HFFc6 (cell line): Measurements from ENCODE around the gene RAB3GAP1. TPM values are rescaled to one million over a fixed set of nuclear protein-coding genes. Genes with fewer than 3 reads are reported as not detected.

Experiments used
- DNase-seq: peaks from one replicate; pipeline ENCODE4 v3.0.0-alpha.2; 2018
- H3K27ac Mint-ChIP-seq: 2 replicates; pipeline ENCODE4 v1.8.0; 2020; ENCODE audit warnings: mild to moderate bottlenecking, mixed read lengths
- H3K27me3 Mint-ChIP-seq: 2 replicates; pipeline ENCODE4 v1.8.0; 2021; ENCODE audit warnings: mild to moderate bottlenecking, moderate library complexity, mixed read lengths; ENCODE audit not compliant: insufficient read depth
- H3K36me3 Mint-ChIP-seq: 2 replicates; pipeline ENCODE4 v1.8.0; 2021; ENCODE audit warnings: low read depth, mixed read lengths
- H3K4me1 Mint-ChIP-seq: 2 replicates; pipeline ENCODE4 v1.8.0; 2020; ENCODE audit warnings: low read depth, mixed read lengths
- H3K4me3 Mint-ChIP-seq: 2 replicates; pipeline ENCODE4 v1.8.0; 2020; ENCODE audit warnings: mild to moderate bottlenecking, moderate library complexity, mixed read lengths
- H3K9me3 Mint-ChIP-seq: 2 replicates; pipeline ENCODE4 v1.8.0; 2020; ENCODE audit warnings: mild to moderate bottlenecking, mixed read lengths
- CTCF ChIP-seq: fragments of 200-600 bp; sonication (generic); IDR thresholded peaks from 2 replicates; pipeline ENCODE4 v1.5.0; 2021; ENCODE audit warnings: antibody characterized with exemption, mild to moderate bottlenecking
- total RNA-seq, 6 experiments: library from RNA; stranded (reverse); fragmentation: NEBNext Ultra II Directional; extraction: Animal tissue kit (Norgen Biotek cat#: 25700); gene quantifications; 2 replicates in 1 of 6; 3 replicates in 5 of 6; pipeline ENCODE4 v1.2.3, GENCODE V29; 2021

Gene RAB3GAP1
- total RNA-seq, 6 experiments from 2014 or later = 52.6 to 61.2 (median 59.1) TPM

GRCh38 chr2:135048122-135048521 lies 4.0 kb upstream of the RAB3GAP1 start:
- Mint-ChIP-seq H3K27me3 (peaks cover 4% of the 10 kb centered on the region; the same call in 1 of the 2 replicates), H3K4me3 (no peak overlapping the region), H3K36me3 (peaks cover 9% of the 10 kb centered on the region), H3K27ac (no peak overlapping the region), H3K4me1 (peaks cover 6% of the 10 kb centered on the region), H3K9me3 (no peaks in the 10 kb centered on the region)
- DNase-seq = no peak
- TF ChIP-seq CTCF = no peak

- Mint-ChIP-seq H3K27ac (no peak overlapping the region), H3K4me3 (no peak overlapping the region), H3K36me3 (peaks cover 23% of the 10 kb centered on the region), H3K9me3 (no peaks in the 10 kb centered on the region), H3K4me1 (peaks cover 26% of the 10 kb centered on the region), H3K27me3 (peaks cover under 1% of the 10 kb centered on the region; the same call in 1 of the 2 replicates)
- no peak for TF ChIP-seq CTCF
- DNase-seq = no peak
These were observed 2.0 kb upstream of the RAB3GAP1 start for GRCh38 chr2:135050132-135050531.

- peaks cover 27% of the 10 kb centered on the region for H3K36me3 Mint-ChIP-seq
- H3K4me1 Mint-ChIP-seq = peaks cover 31% of the 10 kb centered on the region
- no peak for DNase-seq
- no peak overlapping the region for H3K27ac Mint-ChIP-seq
- peaks cover 2% of the 10 kb centered on the region; the same call in 1 of the 2 replicates for H3K27me3 Mint-ChIP-seq
- no peaks in the 10 kb centered on the region for H3K9me3 Mint-ChIP-seq
- peak overlapping the region; percentile 40; the same call in 1 of the 2 replicates for H3K4me3 Mint-ChIP-seq
- TF ChIP-seq CTCF = no peak
These were observed 1.4 kb upstream of the RAB3GAP1 start for GRCh38 chr2:135050684-135051083.

- Mint-ChIP-seq H3K27me3 (peaks cover 2% of the 10 kb centered on the region; the same call in 1 of the 2 replicates), H3K4me1 (peaks cover 49% of the 10 kb centered on the region), H3K27ac (peak overlapping the region; percentile 100), H3K9me3 (no peaks in the 10 kb centered on the region), H3K4me3 (peak overlapping the region; percentile 99), H3K36me3 (peaks cover 37% of the 10 kb centered on the region)
- DNase-seq = no peak
- TF ChIP-seq CTCF = no peak
These were observed 944 bp downstream of the RAB3GAP1 start for GRCh38 chr2:135052997-135053474.

- peaks cover 42% of the 10 kb centered on the region for H3K36me3 Mint-ChIP-seq
- H3K27me3 Mint-ChIP-seq = peaks cover 2% of the 10 kb centered on the region; the same call in 1 of the 2 replicates
- DNase-seq = peak; percentile 79
- peaks cover 64% of the 10 kb centered on the region for H3K4me1 Mint-ChIP-seq
- peak overlapping the region; percentile 69 for H3K27ac Mint-ChIP-seq
- no peaks in the 10 kb centered on the region for H3K9me3 Mint-ChIP-seq
- peak overlapping the region; percentile 99 for H3K4me3 Mint-ChIP-seq
- TF ChIP-seq CTCF = no peak
These were observed 3.2 kb downstream of the RAB3GAP1 start for GRCh38 chr2:135055182-135055786.
